H9 (cell line): ENCODE measurements around the gene B4GALT1. TPM values are rescaled to one million over a fixed set of nuclear protein-coding genes. Genes with fewer than 3 reads are reported as not detected.

Experiments
- DNase-seq: peaks from one replicate; pipeline ENCODE4 v3.0.0-alpha.2; 2017
- H2AFZ ChIP-seq: one replicate; pipeline ENCODE4 v1.6.1; 2013; ENCODE audit warnings: mild to moderate bottlenecking, low read length, control low read depth, moderate library complexity
- H2AK5ac ChIP-seq: 2 replicates; pipeline ENCODE4 v1.6.1; 2013; ENCODE audit warnings: low read length, control low read depth, mixed read lengths; ENCODE audit not compliant: insufficient read length
- H2BK120ac ChIP-seq: one replicate; pipeline ENCODE4 v1.6.1; 2013; ENCODE audit warnings: low read depth, mild to moderate bottlenecking, low read length, control low read depth, inconsistent platforms; ENCODE audit not compliant: poor library complexity, severe bottlenecking
- H2BK12ac ChIP-seq: 2 replicates; pipeline ENCODE4 v1.6.1; 2013; ENCODE audit warnings: low read length, control low read depth, mixed read lengths, low read depth; ENCODE audit not compliant: insufficient read length
- H2BK15ac ChIP-seq: 2 replicates; pipeline ENCODE4 v1.6.1; 2013; ENCODE audit warnings: low read depth, low read length, control low read depth
- H2BK20ac ChIP-seq: one replicate; pipeline ENCODE4 v1.6.1; 2013; ENCODE audit warnings: low read depth, mild to moderate bottlenecking, low read length, control low read depth, inconsistent platforms; ENCODE audit not compliant: poor library complexity, severe bottlenecking
- H2BK5ac ChIP-seq: 2 replicates; pipeline ENCODE4 v1.6.1; 2013; ENCODE audit warnings: low read length, control low read depth, mixed read lengths; ENCODE audit not compliant: insufficient read length
- H3K14ac ChIP-seq: 2 replicates; pipeline ENCODE4 v1.6.1; 2013; ENCODE audit warnings: low read length, control low read depth; ENCODE audit not compliant: insufficient read depth
- H3K18ac ChIP-seq: 2 replicates; pipeline ENCODE4 v1.6.1; 2013; ENCODE audit warnings: low read depth, mild to moderate bottlenecking, mixed read lengths, low read length, control low read depth; ENCODE audit not compliant: insufficient read length
- H3K23ac ChIP-seq: 2 replicates; pipeline ENCODE4 v1.6.1; 2013; ENCODE audit warnings: low read length, control low read depth, mixed read lengths, low read depth; ENCODE audit not compliant: insufficient read length
- H3K23me2 ChIP-seq: 2 replicates; pipeline ENCODE4 v1.6.1; 2013; ENCODE audit warnings: low read depth, mild to moderate bottlenecking, mixed read lengths, low read length, control low read depth; ENCODE audit not compliant: insufficient read length, poor library complexity, severe bottlenecking
- H3K27ac ChIP-seq: 2 replicates; pipeline ENCODE4 v1.5.1; 2013; ENCODE audit warnings: low read length, control low read depth, mixed read lengths, low read depth; ENCODE audit not compliant: insufficient read length
- H3K27me3 ChIP-seq: 2 replicates; pipeline ENCODE4 v1.6.1; 2013; ENCODE audit warnings: low read length, control low read depth, inconsistent platforms; ENCODE audit not compliant: insufficient read depth
- H3K4ac ChIP-seq: 2 replicates; pipeline ENCODE4 v1.6.1; 2013; ENCODE audit warnings: low read depth, mild to moderate bottlenecking, control low read depth, inconsistent platforms, low read length, moderate library complexity
- H3K4me1 ChIP-seq: 2 replicates; pipeline ENCODE4 v1.6.1; 2013; ENCODE audit warnings: low read length, control low read depth, inconsistent platforms; ENCODE audit not compliant: insufficient read depth
- H3K4me2 ChIP-seq: 2 replicates; pipeline ENCODE4 v1.6.1; 2013; ENCODE audit warnings: low read length, control low read depth, mixed read lengths; ENCODE audit not compliant: insufficient read length, insufficient read depth
- H3K56ac ChIP-seq: 2 replicates; pipeline ENCODE4 v1.6.1; 2013; ENCODE audit warnings: low read depth, mild to moderate bottlenecking, mixed read lengths, low read length, control low read depth; ENCODE audit not compliant: insufficient read length
- H3K79me1 ChIP-seq: 2 replicates; pipeline ENCODE4 v1.6.1; 2013; ENCODE audit warnings: low read depth, mild to moderate bottlenecking, moderate library complexity, low read length, control low read depth, inconsistent platforms; ENCODE audit not compliant: insufficient read depth, poor library complexity, severe bottlenecking
- H3K79me2 ChIP-seq: 2 replicates; pipeline ENCODE4 v1.6.1; 2013; ENCODE audit warnings: low read length, control low read depth, inconsistent platforms; ENCODE audit not compliant: insufficient read depth
- H3K9ac ChIP-seq: 2 replicates; pipeline ENCODE4 v1.6.1; 2013; ENCODE audit warnings: low read length, control low read depth, mixed read lengths; ENCODE audit not compliant: insufficient read length; ENCODE audit errors: extremely low read depth
- H3K9me3 ChIP-seq: one replicate; pipeline ENCODE4 v1.6.1; 2013; ENCODE audit warnings: low read depth, low read length, inconsistent platforms; ENCODE audit not compliant: control insufficient read depth
- H3T11ph ChIP-seq: one replicate; pipeline ENCODE4 v1.6.1; 2013; ENCODE audit warnings: mild to moderate bottlenecking, low read length, control low read depth, inconsistent platforms
- H4K20me1 ChIP-seq: one replicate; pipeline ENCODE4 v1.6.1; 2013; ENCODE audit not compliant: control insufficient read depth, insufficient read length, insufficient read depth
- H4K5ac ChIP-seq: 2 replicates; pipeline ENCODE4 v1.6.1; 2013; ENCODE audit warnings: low read depth, mild to moderate bottlenecking, mixed read lengths, low read length, control low read depth; ENCODE audit not compliant: insufficient read length
- H4K8ac ChIP-seq: replicated peaks from 2 replicates; pipeline ENCODE4 v1.6.1; 2013; ENCODE audit warnings: low read length, control low read depth, mixed read lengths, low read depth; ENCODE audit not compliant: insufficient read length
- H4K91ac ChIP-seq: 2 replicates; pipeline ENCODE4 v1.6.1; 2013; ENCODE audit warnings: low read depth, mild to moderate bottlenecking, moderate library complexity, mixed read lengths, low read length, control low read depth; ENCODE audit not compliant: insufficient read length
- H3K27ac Mint-ChIP-seq, 3 experiments: 2 replicates in 2 of 3; 3 replicates in 1 of 3; pipeline ENCODE4 v1.8.0; 2020 to 2021; ENCODE audit warnings: mixed read lengths in 3 of 3, mild to moderate bottlenecking in 1 of 3, moderate library complexity in 1 of 3
- H3K27me3 Mint-ChIP-seq: 2 replicates; pipeline ENCODE4 v1.8.0; 2021; ENCODE audit warnings: low read depth, mild to moderate bottlenecking, moderate library complexity, mixed read lengths
- H3K36me3 Mint-ChIP-seq, 3 experiments: 2 replicates in 2 of 3; 3 replicates in 1 of 3; pipeline ENCODE4 v1.8.0; 2020 to 2021; ENCODE audit warnings: low read depth in 3 of 3, mixed read lengths in 3 of 3; ENCODE audit not compliant: insufficient read depth in 1 of 3
- H3K4me1 Mint-ChIP-seq, 2 experiments: 2 replicates each; pipeline ENCODE4 v1.8.0; 2020; ENCODE audit warnings: mixed read lengths in 2 of 2
- H3K4me3 Mint-ChIP-seq, 2 experiments: 2 replicates in 1 of 2; 3 replicates in 1 of 2; pipeline ENCODE4 v1.8.0; 2020 to 2021; ENCODE audit warnings: mild to moderate bottlenecking in 2 of 2, mixed read lengths in 2 of 2, moderate library complexity in 1 of 2
- H3K9me3 Mint-ChIP-seq, 2 experiments: 2 replicates in 1 of 2; 3 replicates in 1 of 2; pipeline ENCODE4 v1.8.0; 2020; ENCODE audit warnings: mild to moderate bottlenecking in 2 of 2, mixed read lengths in 2 of 2, moderate library complexity in 1 of 2
- CTCF ChIP-seq: fragments of 200-600 bp; sonication (generic); conservative IDR thresholded peaks from 3 replicates; pipeline ENCODE4 v1.8.0; 2021; ENCODE audit warnings: antibody characterized with exemption, mild to moderate bottlenecking
- WGBS: extraction: QIAGEN DNeasy Blood & Tissue Kit; methylation state at CpG from one replicate; pipeline ENCODE4 v1.1.7; 2013; ENCODE audit warnings: missing lambda C conversion rate, low lambda C conversion rate, mixed read lengths; ENCODE audit not compliant: insufficient read length; ENCODE audit errors: extremely low coverage; 5-methylcytosine and 5-hydroxymethylcytosine counted together
- total RNA-seq: library from RNA; stranded (reverse); gene quantifications from 2 replicates; pipeline ENCODE4 v1.2.1, GENCODE V29; 2021

B4GALT1 gene
- total RNA-seq, 1 experiment from 2014 or later = 15.3 TPM

DNA sequence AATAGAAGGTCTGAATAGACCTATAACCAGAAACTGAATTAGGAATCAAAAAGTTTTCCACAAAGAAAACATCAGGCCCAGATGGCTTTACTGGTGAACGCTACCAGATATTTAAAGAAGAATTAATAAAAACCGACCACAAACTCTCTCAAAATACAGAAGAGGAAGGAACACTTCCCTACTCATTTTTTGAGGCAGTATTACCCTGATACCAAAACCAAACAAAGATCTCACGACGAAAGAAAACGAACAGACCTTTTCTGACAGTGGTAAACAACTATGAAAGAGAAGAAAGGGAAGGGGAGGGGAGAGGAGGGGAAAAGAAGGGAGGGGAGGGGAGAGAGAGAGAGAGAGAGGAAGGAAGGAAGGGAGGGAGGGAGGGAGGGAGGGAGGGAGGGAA, 13.5 kb downstream of the B4GALT1 start:
- no peaks in the 10 kb centered on the region for H3K4me1 ChIP-seq
- no peak overlapping the region for H2BK12ac ChIP-seq
- no peak overlapping the region for H2AK5ac ChIP-seq
- H3T11ph ChIP-seq = no peak overlapping the region
- no peak overlapping the region for H2BK5ac ChIP-seq
- H3K14ac ChIP-seq = no peak overlapping the region
- no peaks in the 10 kb centered on the region for H3K9me3 ChIP-seq
- H3K79me2 ChIP-seq = no peaks in the 10 kb centered on the region
- H3K56ac ChIP-seq = no peak overlapping the region
- H2BK20ac ChIP-seq = no peak overlapping the region
- H3K23me2 ChIP-seq = no peaks in the 10 kb centered on the region
- H2BK120ac ChIP-seq = no peak overlapping the region
- no peak overlapping the region for H3K9ac ChIP-seq
- no peak overlapping the region for H2BK15ac ChIP-seq
- peaks cover 12 to 13% of the 10 kb centered on the region in 2 experiments for H3K4me1 Mint-ChIP-seq
- no peaks in the 10 kb centered on the region for H3K27me3 ChIP-seq
- no peak for DNase-seq
- no peak overlapping the region for H3K4ac ChIP-seq
- H3K36me3 Mint-ChIP-seq = peaks cover 0 to 2% (median 0%) of the 10 kb centered on the region in 3 experiments; a peak in 3 of 7 replicates
- no peak for TF ChIP-seq CTCF
- no peaks in the 10 kb centered on the region for H4K20me1 ChIP-seq
- H3K79me1 ChIP-seq = no peaks in the 10 kb centered on the region
- no peak overlapping the region for H3K27ac ChIP-seq
- no peak overlapping the region for H3K4me2 ChIP-seq
- no peak overlapping the region for H3K18ac ChIP-seq
- H3K27ac Mint-ChIP-seq = no peak overlapping the region
- no peak overlapping the region for H2AFZ ChIP-seq
- H4K8ac ChIP-seq = no peak overlapping the region
- no CpG with 5 or more reads among the region's 5 CpGs for WGBS
- H3K23ac ChIP-seq = no peak overlapping the region
- H3K27me3 Mint-ChIP-seq = no peaks in the 10 kb centered on the region; the same call in 1 of the 2 replicates
- no peak overlapping the region for H3K4me3 Mint-ChIP-seq
- H3K9me3 Mint-ChIP-seq = no peaks in the 10 kb centered on the region; a peak in 1 of 5 replicates
- H4K91ac ChIP-seq = no peak overlapping the region
- H4K5ac ChIP-seq = no peak overlapping the region
